GM10248 (cell line): ENCODE results near the gene PCED1A.

Experiments used
- CTCF ChIA-PET: fragments of 300-600 bp; sonication (Branson Sonifier 250); formaldehyde crosslinking; extraction: SDS; loops from one replicate; lab custom pipeline; 2021; ENCODE audit warnings: antibody characterized with exemption; lab: Yijun Ruan, JAX
- POLR2A ChIA-PET: fragments of 350-650 bp; sonication (Branson Sonifier 250); formaldehyde crosslinking; extraction: SDS; loops from one replicate; lab custom pipeline; 2020; ENCODE audit warnings: antibody characterized with exemption; lab: Yijun Ruan, JAX
- DNase-seq: peaks from one replicate; pipeline ENCODE4 v3.0.0; 2012; ENCODE audit errors: extremely low spot score
- CTCF ChIP-seq: IDR thresholded peaks from 2 replicates; pipeline ENCODE4 v1.5.1; 2012; ENCODE audit warnings: mild to moderate bottlenecking, low read depth; ENCODE audit errors: extremely low read depth, missing control alignments, control extremely low read depth

Gene PCED1A

GRCh38 chr20:2794202-2794748, 46.2 kb downstream of the PCED1A start:
- CTCF ChIA-PET: interaction anchor here (0.9 kb wide), 1 partner anchor 14 kb away, joined by 3 read pairs; no protein-coding TSS in a partner anchor
- POLR2A ChIA-PET: no interaction called here
- TF ChIP-seq CTCF: no peak
- no peak for DNase-seq

- CTCF ChIA-PET: no interaction called here
- POLR2A ChIA-PET: no interaction called here
- no peak for TF ChIP-seq CTCF
- no peak for DNase-seq
These were observed 47.0 kb downstream of the PCED1A start for GRCh38 chr20:2793471-2793870.
